DND-41 (cell line): ENCODE results near the gene C16orf86.

Experiments used
- ATAC-seq: fragments of 200-7000 bp; cut with Tn5 transposase; 3 replicates; pipeline ENCODE4 v1.9.1; 2021; ENCODE audit warnings: low read depth; ENCODE audit not compliant: insufficient read depth
- DNase-seq: peaks from one replicate; pipeline ENCODE4 v3.0.0-alpha.2; 2020
- H2AFZ ChIP-seq: 2 replicates; pipeline ENCODE4 v1.6.0; 2012; ENCODE audit warnings: low read depth, low read length
- H3K27ac ChIP-seq: 2 replicates; pipeline ENCODE4 v1.5.1; 2012; ENCODE audit warnings: low read length, inconsistent platforms
- H3K27me3 ChIP-seq: fragments of 200-600 bp; sonication (generic); 2 replicates; pipeline ENCODE4 v1.6.0; 2012; ENCODE audit warnings: low read length, mild to moderate bottlenecking, inconsistent platforms; ENCODE audit not compliant: insufficient read depth, poor library complexity
- H3K36me3 ChIP-seq: 2 replicates; pipeline ENCODE4 v1.5.1; 2012; ENCODE audit warnings: low read length, inconsistent platforms; ENCODE audit not compliant: insufficient read depth
- H3K4me1 ChIP-seq: 2 replicates; pipeline ENCODE4 v1.5.1; 2012; ENCODE audit warnings: mild to moderate bottlenecking, low read length; ENCODE audit not compliant: insufficient read depth
- H3K4me2 ChIP-seq: 2 replicates; pipeline ENCODE4 v1.6.0; 2012; ENCODE audit warnings: mild to moderate bottlenecking, moderate library complexity, low read length, inconsistent platforms; ENCODE audit not compliant: insufficient read depth
- H3K4me3 ChIP-seq, 2 experiments: fragments of 200-600 bp in 1 of 2; shearing (Covaris generic) in 1 of 2; 2 replicates each; pipeline ENCODE4 v1.5.1; 2012 to 2016; ENCODE audit warnings: inconsistent platforms in 2 of 2, low read length in 2 of 2, mild to moderate bottlenecking in 2 of 2, low read depth in 1 of 2, moderate library complexity in 1 of 2
- H3K79me2 ChIP-seq: 2 replicates; pipeline ENCODE4 v1.6.0; 2012; ENCODE audit warnings: low read length, inconsistent platforms; ENCODE audit not compliant: insufficient read depth
- H3K9ac ChIP-seq: 2 replicates; pipeline ENCODE4 v1.6.0; 2012; ENCODE audit warnings: low read depth, mild to moderate bottlenecking, inconsistent platforms, low read length, moderate library complexity
- H3K9me3 ChIP-seq: 2 replicates; pipeline ENCODE4 v1.5.1; 2012; ENCODE audit warnings: low read length, moderate library complexity, mild to moderate bottlenecking, inconsistent platforms; ENCODE audit not compliant: insufficient read depth, severe bottlenecking
- H4K20me1 ChIP-seq: 2 replicates; pipeline ENCODE4 v1.6.0; 2012; ENCODE audit warnings: low read length; ENCODE audit not compliant: insufficient read depth
- CTCF ChIP-seq: IDR thresholded peaks from 2 replicates; pipeline ENCODE4 v1.5.1; 2012; ENCODE audit warnings: borderline replicate concordance, low read length, moderate library complexity, mild to moderate bottlenecking; ENCODE audit not compliant: poor library complexity, severe bottlenecking; ENCODE audit errors: extremely low read depth
- EZH2 ChIP-seq: IDR thresholded peaks from 3 replicates; pipeline ENCODE4 v1.6.1; 2012; ENCODE audit warnings: borderline replicate concordance, low read depth, mild to moderate bottlenecking, moderate library complexity, low read length, inconsistent platforms; ENCODE audit not compliant: severe bottlenecking

Gene C16orf86

GRCh38 chr16:67654403-67654911 lies 12.2 kb upstream of the C16orf86 start:
- Histone ChIP-seq H3K9me3 (no peaks in the 10 kb centered on the region), H3K4me3 (no peak overlapping the region), H2AFZ (no peak overlapping the region), H3K27me3 (no peaks in the 10 kb centered on the region), H3K4me2 (no peak overlapping the region), H4K20me1 (peaks cover 52% of the 10 kb centered on the region), H3K27ac (no peak overlapping the region), H3K9ac (no peak overlapping the region), H3K79me2 (peaks cover 17% of the 10 kb centered on the region), H3K4me1 (peaks cover 17% of the 10 kb centered on the region), H3K36me3 (peaks cover 84% of the 10 kb centered on the region)
- TF ChIP-seq EZH2 (no peak), CTCF (no peak)
- DNase-seq (no peak), ATAC-seq (no peak)

GRCh38 chr16:67655363-67655762 lies 11.3 kb upstream of the C16orf86 start:
- Histone ChIP-seq H2AFZ (no peak overlapping the region), H3K36me3 (peaks cover 79% of the 10 kb centered on the region), H3K9ac (no peak overlapping the region), H3K4me1 (peaks cover 20% of the 10 kb centered on the region), H3K4me3 (no peak overlapping the region), H3K9me3 (no peaks in the 10 kb centered on the region), H3K27me3 (no peaks in the 10 kb centered on the region), H4K20me1 (peaks cover 54% of the 10 kb centered on the region), H3K79me2 (peaks cover 20% of the 10 kb centered on the region), H3K4me2 (no peak overlapping the region), H3K27ac (no peak overlapping the region)
- TF ChIP-seq CTCF = no peak
- TF ChIP-seq EZH2 = no peak
- DNase-seq = no peak
- no peak for ATAC-seq

- no peaks in the 10 kb centered on the region for H3K27me3 ChIP-seq
- ATAC-seq = no peak
- H3K9ac ChIP-seq = no peak overlapping the region
- H3K4me2 ChIP-seq = no peak overlapping the region
- no peak overlapping the region for H2AFZ ChIP-seq
- TF ChIP-seq EZH2 (no peak), CTCF (no peak)
- H4K20me1 ChIP-seq = peaks cover 49% of the 10 kb centered on the region
- no peak overlapping the region for H3K4me3 ChIP-seq
- peaks cover 68% of the 10 kb centered on the region for H3K36me3 ChIP-seq
- DNase-seq = no peak
- H3K27ac ChIP-seq = no peak overlapping the region
- peaks cover 20% of the 10 kb centered on the region for H3K79me2 ChIP-seq
- H3K9me3 ChIP-seq = no peaks in the 10 kb centered on the region
- peaks cover 26% of the 10 kb centered on the region for H3K4me1 ChIP-seq
These were observed 10.1 kb upstream of the C16orf86 start for GRCh38 chr16:67656344-67657016.
